ENCODE measurements around the gene TMTC4. TPM values are rescaled to one million over a fixed set of nuclear protein-coding genes. Genes with fewer than 3 reads are reported as not detected.

TMTC4 gene
- total RNA-seq, 2 experiments from 2014 or later = 15.7 to 19.8 TPM

GRCh38 chr13:100589178-100589725, 85.3 kb downstream of the TMTC4 start:
- H3K36me3 ChIP-seq (ENCODE audit: insufficient read depth, low read length) = no peaks in the 10 kb centered on the region
- no peaks in the 10 kb centered on the region for H3K79me2 ChIP-seq (ENCODE audit: insufficient read depth, low read depth, low read length)
- no peak overlapping the region for H3K27ac ChIP-seq (ENCODE audit: low read depth, low read length, poor library complexity, severe bottlenecking)
- POLR2A ChIA-PET = no interaction called here
- CTCF ChIA-PET (ENCODE audit: unreplicated experiment) = no interaction called here
- peak overlapping the region; percentile 65; the same call in 1 of the 2 replicates for H3K4me2 ChIP-seq (ENCODE audit: low read length)
- intact Hi-C loops (cut with micrococcal nuclease; ENCODE audit: unreplicated experiment) = no loop called here
- BruUV-seq (replicated peaks) = no TSS peak
- TF ChIP-seq EZH2phosphoT487 (IDR thresholded peaks at IDR 0.05; ENCODE audit: borderline replicate concordance, low read depth, low read length) (no peak), CTCF (conservative IDR thresholded peaks at IDR 0.05; ENCODE audit: low read length) (no peak)
- H3K4me1 ChIP-seq (ENCODE audit: insufficient read depth, low read length, poor library complexity, severe bottlenecking) = peaks cover 6% of the 10 kb centered on the region
- no peaks in the 10 kb centered on the region for H3K9me2 ChIP-seq (ENCODE audit: insufficient read depth, low read length)
- DNase-seq (ENCODE audit: low spot score) = no peak
- H4K20me1 ChIP-seq (ENCODE audit: insufficient read depth, low read length) = no peaks in the 10 kb centered on the region
- peak overlapping the region; percentile 69 for H3K4me3 ChIP-seq (ENCODE audit: low read depth, low read length, poor library complexity, severe bottlenecking)
- H2AFZ ChIP-seq (ENCODE audit: low read length) = peak overlapping the region; percentile 61; the same call in 1 of the 2 replicates
- no peaks in the 10 kb centered on the region for H3K9me3 ChIP-seq (ENCODE audit: low read length)

- peak within 1 kb of the TSS; percentile 81 for H2AFZ ChIP-seq (ENCODE audit: low read length)
- H3K79me2 ChIP-seq (ENCODE audit: insufficient read depth, low read depth, low read length) = no peaks in the 10 kb centered on the region
- no TSS peak for BruUV-seq (replicated peaks)
- H3K4me3 ChIP-seq (ENCODE audit: low read depth, low read length, poor library complexity, severe bottlenecking) = peak within 1 kb of the TSS; percentile 69
- TF ChIP-seq CTCF (conservative IDR thresholded peaks at IDR 0.05; ENCODE audit: low read length) = peak; percentile 67
- TF ChIP-seq EZH2phosphoT487 (IDR thresholded peaks at IDR 0.05; ENCODE audit: borderline replicate concordance, low read depth, low read length) = no peak
- intact Hi-C loops (cut with micrococcal nuclease; ENCODE audit: unreplicated experiment) = no loop called here
- H3K9me2 ChIP-seq (ENCODE audit: insufficient read depth, low read length) = no peaks in the 10 kb centered on the region
- H4K20me1 ChIP-seq (ENCODE audit: insufficient read depth, low read length) = no peaks in the 10 kb centered on the region
- peak within 1 kb of the TSS; percentile 65 for H3K4me2 ChIP-seq (ENCODE audit: low read length)
- DNase-seq (ENCODE audit: low spot score) = peak; percentile 72
- peaks cover 6% of the 10 kb centered on the region for H3K4me1 ChIP-seq (ENCODE audit: insufficient read depth, low read length, poor library complexity, severe bottlenecking)
- no peaks in the 10 kb centered on the region for H3K9me3 ChIP-seq (ENCODE audit: low read length)
- CTCF ChIA-PET (ENCODE audit: unreplicated experiment) = no interaction called here
- no peak within 1 kb of the TSS for H3K27ac ChIP-seq (ENCODE audit: low read depth, low read length, poor library complexity, severe bottlenecking)
- no peaks in the 10 kb centered on the region for H3K36me3 ChIP-seq (ENCODE audit: insufficient read depth, low read length)
- POLR2A ChIA-PET = no interaction called here
These were observed 86.0 kb downstream of the TMTC4 start, which contains the start of gene GGACT for GRCh38 chr13:100588331-100589177. Gene GGACT (minus strand): TSS chr13:100588789. CDS start chr13:100532591, 56,198 bp downstream.

- H3K4me3 ChIP-seq (ENCODE audit: low read depth, low read length, poor library complexity, severe bottlenecking) = no peak overlapping the region
- no peak overlapping the region for H3K4me2 ChIP-seq (ENCODE audit: low read length)
- ChIA-PET CTCF (ENCODE audit: unreplicated experiment) (no interaction called here), POLR2A (interaction anchor here (0.8 kb wide), 1 partner anchor 101 kb away, joined by 6 read pairs; no protein-coding TSS in a partner anchor)
- no peaks in the 10 kb centered on the region for H3K9me2 ChIP-seq (ENCODE audit: insufficient read depth, low read length)
- no peak overlapping the region for H2AFZ ChIP-seq (ENCODE audit: low read length)
- H3K9me3 ChIP-seq (ENCODE audit: low read length) = no peaks in the 10 kb centered on the region
- no peak for DNase-seq (ENCODE audit: low spot score)
- H3K27ac ChIP-seq (ENCODE audit: low read depth, low read length, poor library complexity, severe bottlenecking) = no peak overlapping the region
- no peaks in the 10 kb centered on the region for H3K36me3 ChIP-seq (ENCODE audit: insufficient read depth, low read length)
- no TSS peak for BruUV-seq (replicated peaks)
- intact Hi-C loops (cut with micrococcal nuclease; ENCODE audit: unreplicated experiment) = no loop called here
- TF ChIP-seq CTCF (conservative IDR thresholded peaks at IDR 0.05; ENCODE audit: low read length) (no peak), EZH2phosphoT487 (IDR thresholded peaks at IDR 0.05; ENCODE audit: borderline replicate concordance, low read depth, low read length) (no peak)
- no peaks in the 10 kb centered on the region for H4K20me1 ChIP-seq (ENCODE audit: insufficient read depth, low read length)
- no peaks in the 10 kb centered on the region for H3K79me2 ChIP-seq (ENCODE audit: insufficient read depth, low read depth, low read length)
- H3K4me1 ChIP-seq (ENCODE audit: insufficient read depth, low read length, poor library complexity, severe bottlenecking) = peaks cover 6% of the 10 kb centered on the region
These were observed 89.7 kb downstream of the TMTC4 start for GRCh38 chr13:100584896-100585295.
